HL-60/S4 treated with phorbol 12-myristate 13-acetate at 8.2 ng/mL for 4 days and 3 days (cell line): Measurements from ENCODE around the gene ATL3.
"Not testable (repeated sequence)": the region's sequence is repeated elsewhere in the genome, so short reads cannot be mapped to it uniquely, and the experiment has no call there.

ENCODE experiments used
- in situ Hi-C: fragments of 300-500 bp; cut with MboI; formaldehyde crosslinking; loops from 2 replicates; pipeline ENCODE4 v1.15.0; 2022; ENCODE audit warnings: low sequenced_read_pairs

ATL3 gene

DNA sequence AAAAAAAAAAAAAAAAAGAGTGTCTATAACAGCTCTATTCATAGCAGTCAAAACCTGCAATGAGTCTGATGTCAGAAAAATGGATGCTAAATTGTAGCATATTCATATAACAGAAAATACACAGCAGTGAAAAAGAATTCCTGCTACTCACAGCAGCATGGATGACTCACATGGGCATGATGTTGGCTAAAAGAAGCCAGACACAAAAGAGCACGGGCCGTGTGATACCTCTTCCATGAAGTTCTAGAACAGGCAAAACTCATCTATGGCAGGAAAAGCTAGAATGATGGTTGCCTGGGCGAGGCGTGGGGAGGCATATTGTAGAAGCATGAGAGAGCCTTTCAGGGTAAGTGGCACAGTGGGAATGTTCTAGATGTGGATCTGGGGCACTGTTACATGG is 75.9 kb downstream of the ATL3 start:
- in situ Hi-C loops: no loop called here

- in situ Hi-C loops: no loop called here
These were observed 78.2 kb downstream of the ATL3 start for GRCh38 chr11:63592975-63593395.

GRCh38 chr11:63590024-63590788 is 81.0 kb downstream of the ATL3 start:
- in situ Hi-C loops: no loop called here

DNA sequence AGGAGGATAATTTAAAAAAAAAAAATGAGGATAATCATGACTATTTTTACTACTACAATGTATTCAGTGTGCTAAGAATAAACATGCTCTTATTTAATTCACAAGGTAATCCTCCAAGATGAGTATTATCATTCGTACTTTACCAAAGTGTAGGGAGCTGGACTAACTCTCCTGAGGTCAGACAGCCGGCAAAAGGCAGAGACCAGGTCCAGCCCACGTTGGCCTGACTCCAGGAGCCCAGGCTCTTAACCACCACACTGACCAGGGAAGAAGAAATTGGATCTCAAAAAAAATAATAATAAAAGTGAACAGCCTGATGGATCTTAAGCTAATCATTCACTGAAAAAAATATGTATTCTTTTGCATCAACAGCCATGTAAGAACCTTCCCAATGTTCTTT is 82.2 kb downstream of the ATL3 start:
- in situ Hi-C loops: no loop called here

- in situ Hi-C loops: no loop called here
These were observed 84.6 kb downstream of the ATL3 start for GRCh38 chr11:63586451-63587166.

- in situ Hi-C loops: no loop called here
These were observed 87.9 kb downstream of the ATL3 start for GRCh38 chr11:63583357-63583677.

- in situ Hi-C loops: not testable (repeated sequence)
These were observed 90.0 kb downstream of the ATL3 start for GRCh38 chr11:63581224-63581623.

DNA sequence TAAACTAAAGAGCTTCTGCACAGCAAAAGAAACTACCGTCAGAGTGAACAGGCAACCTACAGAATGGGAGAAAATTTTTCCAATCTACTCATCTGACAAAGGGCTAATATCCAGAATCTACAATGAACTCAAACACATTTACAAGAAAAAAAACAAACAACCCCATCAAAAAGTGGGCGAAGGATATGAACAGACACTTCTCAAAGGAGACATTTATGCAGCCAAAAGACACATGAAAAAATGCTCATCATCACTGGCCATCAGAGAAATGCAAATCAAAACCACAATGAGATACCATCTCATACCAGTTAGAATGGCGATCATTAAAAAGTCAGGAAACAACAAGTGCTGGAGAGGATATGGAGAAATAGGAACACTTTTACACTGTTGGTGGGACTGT is 92.3 kb downstream of the ATL3 start:
- in situ Hi-C loops: not testable (repeated sequence)

DNA sequence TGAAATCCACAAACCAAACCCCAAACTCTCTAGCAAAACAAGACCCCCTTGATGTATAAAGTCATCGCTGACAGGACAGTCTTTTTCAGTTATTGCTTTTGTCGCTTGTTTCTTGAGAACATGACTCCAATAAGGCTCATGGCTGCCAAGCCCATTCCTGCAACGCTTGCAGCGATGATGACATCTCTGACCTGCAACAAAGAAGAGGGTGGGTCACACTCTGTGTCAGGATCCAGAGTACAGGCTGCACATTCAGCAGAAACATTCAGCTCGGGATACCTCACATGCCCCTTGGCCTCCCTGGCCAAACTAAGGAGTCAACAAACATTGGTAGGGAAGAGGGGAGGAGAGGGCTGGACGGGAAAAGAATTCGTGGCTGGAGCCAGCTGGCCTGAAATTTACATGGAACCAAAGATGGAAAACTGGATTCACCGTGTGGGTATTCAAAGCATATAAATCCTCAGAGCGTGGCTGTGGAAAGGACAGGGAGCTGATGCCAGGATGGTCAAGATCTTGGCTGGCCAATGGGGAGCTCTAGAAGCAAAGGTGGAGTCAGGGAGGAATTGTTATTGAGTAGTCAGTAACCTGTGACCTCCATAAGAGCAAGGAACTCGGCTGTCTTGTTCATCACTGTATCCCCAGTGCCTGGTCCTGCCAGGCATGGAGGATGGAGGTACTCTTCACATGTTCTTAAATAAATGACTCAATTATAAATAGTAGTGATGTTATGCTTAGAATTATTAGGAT is 96.1 kb downstream of the ATL3 start:
- in situ Hi-C loops: no loop called here
